Endometrial microvascular endothelial cells (primary cell): Measurements from ENCODE around the gene CLIP1. TPM values are rescaled to one million over a fixed set of nuclear protein-coding genes. Genes with fewer than 3 reads are reported as not detected.
"Not testable (repeated sequence)": the region's sequence is repeated elsewhere in the genome, so short reads cannot be mapped to it uniquely, and the experiment has no call there.

Source experiments
- in situ Hi-C: cut with HindIII; loops from 2 replicates; pipeline ENCODE4 v1.10.0; 2017; ENCODE audit warnings: low sequenced_read_pairs, low pct_unique_long_range_greater_than_20kb; ENCODE audit errors: inconsistent ontology term
- total RNA-seq: library from RNA; depleted of rRNA; stranded (reverse); fragments of >200 nt; gene quantifications from one replicate; pipeline ENCODE4 v1.2.3, GENCODE V29; 2015; ENCODE audit errors: inconsistent ontology term

The CLIP1 gene
- total RNA-seq, 1 donor from 2014 or later: 31.7 TPM

DNA sequence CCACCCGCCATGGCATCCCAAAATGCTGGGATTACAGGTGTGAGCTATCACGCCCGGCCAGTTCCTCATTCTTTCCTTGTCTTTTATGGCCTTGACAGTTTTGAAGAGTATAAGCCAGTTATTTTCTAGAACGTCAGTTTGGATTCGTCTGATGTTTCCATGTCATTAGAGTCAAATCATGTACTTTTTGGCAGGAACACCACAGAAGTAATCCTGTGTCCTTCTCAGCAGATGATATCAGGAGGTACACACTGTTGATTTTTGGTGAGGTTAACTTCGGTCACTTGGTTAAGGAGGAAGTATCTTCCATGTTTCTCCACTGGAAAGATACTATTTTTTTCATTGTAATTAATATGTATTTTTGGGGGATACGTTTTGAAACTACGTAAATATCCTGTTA lies 131.0 kb downstream of the CLIP1 start:
- in situ Hi-C loops: no loop called here

- in situ Hi-C loops: no loop called here
Measured at GRCh38 chr12:122283680-122284079, 138.8 kb downstream of the CLIP1 start.

- in situ Hi-C loops: no loop called here
Measured at GRCh38 chr12:122282061-122282460, 140.4 kb downstream of the CLIP1 start.

GRCh38 chr12:122276242-122276641 lies 146.2 kb downstream of the CLIP1 start:
- in situ Hi-C loops: no loop called here

- in situ Hi-C loops: no loop called here
Measured at GRCh38 chr12:122275459-122275858, 147.0 kb downstream of the CLIP1 start.

- in situ Hi-C loops: no loop called here
Measured at GRCh38 chr12:122266230-122266901, 156.1 kb downstream of the CLIP1 start, which contains the start of gene VPS33A. Gene VPS33A (minus strand): TSS chr12:122266494. CDS start chr12:122266408, 86 bp downstream.

DNA sequence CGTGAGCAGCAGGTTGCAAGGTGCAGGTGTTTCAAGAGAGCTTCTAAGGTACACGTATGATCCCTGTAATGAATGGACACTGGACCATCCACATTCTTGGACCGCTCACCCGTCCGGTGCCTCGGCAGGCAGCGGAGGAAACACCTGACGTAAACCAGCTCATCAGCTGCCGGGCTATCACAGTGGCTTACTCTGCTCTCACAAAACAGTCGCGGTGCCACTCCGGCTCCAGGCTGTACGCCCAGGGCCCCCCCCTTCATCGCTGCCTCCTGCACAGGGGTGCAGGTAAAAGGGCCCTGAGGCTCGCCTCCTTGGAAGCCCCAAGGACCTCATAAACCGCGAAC lies 156.6 kb downstream of the CLIP1 start:
- in situ Hi-C loops: no loop called here

GRCh38 chr12:122265476-122265875 lies 157.0 kb downstream of the CLIP1 start:
- in situ Hi-C loops: no loop called here

DNA sequence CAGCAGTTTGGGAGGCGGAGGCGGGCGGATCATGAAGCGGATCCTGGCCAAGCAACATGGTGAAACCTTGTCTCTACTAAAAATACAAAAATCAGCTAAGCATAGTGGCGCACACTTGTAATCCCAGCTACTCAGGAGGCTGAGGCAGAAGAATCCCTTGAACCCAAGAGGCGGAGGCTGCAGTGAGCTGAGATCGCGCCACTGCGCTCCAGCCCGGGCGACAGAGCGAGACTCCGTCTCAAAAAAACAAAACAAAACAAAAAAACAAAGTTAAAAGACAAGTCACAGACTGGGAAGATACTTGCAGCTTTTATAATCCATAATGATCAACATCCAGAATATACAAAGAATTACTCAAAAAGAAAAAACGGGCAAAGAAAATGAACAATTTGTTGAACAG lies 161.7 kb downstream of the CLIP1 start:
- in situ Hi-C loops: not testable (repeated sequence)

GRCh38 chr12:122258939-122259338 lies 163.5 kb downstream of the CLIP1 start:
- in situ Hi-C loops: not testable (repeated sequence)

GRCh38 chr12:122258462-122258861 lies 164.0 kb downstream of the CLIP1 start:
- in situ Hi-C loops: not testable (repeated sequence)

DNA sequence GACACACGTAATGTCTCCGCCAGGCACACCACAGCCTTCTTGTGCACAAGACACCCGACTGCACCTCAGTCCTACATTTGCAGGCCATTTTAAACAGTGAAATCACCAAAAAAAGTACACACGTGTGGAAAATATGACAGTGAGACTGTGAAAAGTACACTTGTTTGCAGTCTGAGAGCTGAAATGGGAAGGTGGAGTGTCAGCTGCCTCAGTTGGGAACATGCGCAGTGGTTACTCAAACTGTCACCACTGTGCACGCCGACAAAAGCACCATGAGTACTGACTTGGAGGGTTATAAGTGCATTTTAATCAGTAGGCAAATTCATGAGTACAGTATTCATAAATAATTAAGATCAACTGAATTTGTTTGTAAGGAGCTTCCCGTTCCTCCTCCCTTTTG lies 171.9 kb downstream of the CLIP1 start:
- in situ Hi-C loops: no loop called here

- in situ Hi-C loops: no loop called here
Measured at GRCh38 chr12:122250047-122250446, 172.4 kb downstream of the CLIP1 start.

GRCh38 chr12:122245553-122245952 lies 176.9 kb downstream of the CLIP1 start:
- in situ Hi-C loops: no loop called here

- in situ Hi-C loops: no loop called here
Measured at GRCh38 chr12:122244565-122245371, 177.7 kb downstream of the CLIP1 start.

DNA sequence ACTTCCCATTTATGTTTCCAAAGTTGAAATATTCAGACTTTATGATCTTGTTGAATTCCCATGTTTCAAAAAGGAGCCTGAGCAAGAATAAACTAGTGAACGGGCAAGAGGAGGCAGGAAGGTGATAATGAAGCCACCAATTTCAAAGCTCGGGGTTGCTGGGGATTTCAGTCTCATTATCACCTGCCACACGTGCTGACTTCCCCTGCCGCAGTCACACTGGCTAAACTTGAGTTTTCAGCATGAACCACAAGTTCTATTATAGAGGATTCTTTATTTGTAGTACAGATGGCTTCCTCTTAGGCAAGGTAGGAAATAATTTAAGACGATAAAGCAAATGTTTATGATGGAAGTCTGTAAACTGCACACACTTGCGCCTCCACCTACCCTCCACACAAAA lies 178.5 kb downstream of the CLIP1 start:
- in situ Hi-C loops: no loop called here

DNA sequence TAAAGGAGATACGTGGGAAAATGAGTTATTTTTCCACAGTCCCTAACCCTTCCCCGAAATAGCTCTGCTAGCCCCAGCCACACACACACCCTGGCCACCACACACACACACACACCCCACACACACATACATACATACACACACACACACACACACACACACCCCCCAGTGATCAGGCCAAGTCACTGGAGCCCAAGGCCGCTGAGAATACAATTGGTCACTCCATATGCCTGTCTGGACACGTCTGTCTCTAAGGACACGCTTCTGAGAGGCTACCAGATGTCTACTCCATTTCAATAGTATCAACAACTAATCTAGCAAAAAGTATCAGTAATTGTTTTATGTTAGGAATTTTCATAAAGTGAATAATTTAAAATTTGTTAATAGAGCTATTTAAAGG lies 183.6 kb downstream of the CLIP1 start:
- in situ Hi-C loops: no loop called here

GRCh38 chr12:122235741-122236140 lies 186.7 kb downstream of the CLIP1 start:
- in situ Hi-C loops: no loop called here

GRCh38 chr12:122232691-122233090 lies 189.8 kb downstream of the CLIP1 start:
- in situ Hi-C loops: no loop called here

- in situ Hi-C loops: no loop called here
Measured at GRCh38 chr12:122230798-122231197, 191.7 kb downstream of the CLIP1 start.
